Activated CD4-positive, alpha-beta T cell treated with anti-CD3 and anti-CD28 coated beads, Interleukin-2, amount 10 ng/mL, durations not matched to agents 24 days and 14 days (primary cell): ENCODE data around the gene DNAH3. TPM values are rescaled to one million over a fixed set of nuclear protein-coding genes. Genes with fewer than 3 reads are reported as not detected.

Experiments
- DNase-seq: peaks from one replicate; pipeline ENCODE4 v3.0.0; 2022
- H3K27ac Mint-ChIP-seq: one replicate; pipeline ENCODE4 v1.8.0; 2022; ENCODE audit warnings: mild to moderate bottlenecking, mixed read lengths
- H3K27me3 Mint-ChIP-seq: one replicate; pipeline ENCODE4 v1.8.0; 2022; ENCODE audit warnings: mixed read lengths
- H3K36me3 Mint-ChIP-seq: one replicate; pipeline ENCODE4 v1.8.0; 2022; ENCODE audit warnings: low read depth, mild to moderate bottlenecking, mixed read lengths
- H3K4me1 Mint-ChIP-seq: one replicate; pipeline ENCODE4 v1.8.0; 2021; ENCODE audit warnings: mixed read lengths
- H3K4me3 Mint-ChIP-seq: one replicate; pipeline ENCODE4 v1.8.0; 2022; ENCODE audit warnings: mild to moderate bottlenecking, moderate library complexity, mixed read lengths
- H3K9me3 Mint-ChIP-seq: one replicate; pipeline ENCODE4 v1.8.0; 2021; ENCODE audit warnings: mixed read lengths
- intact Hi-C: fragments of 100-400 bp; cut with micrococcal nuclease; formaldehyde crosslinking; loops from one replicate; pipeline ENCODE4 v1.15.1; 2023
- total RNA-seq: library from RNA; stranded (reverse); gene quantifications from 2 replicates; pipeline ENCODE4 v1.2.3, GENCODE V29; 2022

Gene DNAH3
- total RNA-seq, 1 donor from 2014 or later = not detected

GRCh38 chr16:20918486-20919239 lies 232.0 kb downstream of the DNAH3 start:
- Mint-ChIP-seq H3K4me1 (peaks cover 26% of the 10 kb centered on the region), H3K36me3 (peaks cover 36% of the 10 kb centered on the region), H3K9me3 (no peaks in the 10 kb centered on the region), H3K27ac (peak overlapping the region; percentile 22), H3K4me3 (no peak overlapping the region), H3K27me3 (no peaks in the 10 kb centered on the region)
- no peak for DNase-seq
- intact Hi-C loops = no loop called here

GRCh38 chr16:20916942-20917341 lies 233.7 kb downstream of the DNAH3 start:
- H3K4me3 Mint-ChIP-seq = no peak overlapping the region
- peaks cover 24% of the 10 kb centered on the region for H3K4me1 Mint-ChIP-seq
- H3K27me3 Mint-ChIP-seq = no peaks in the 10 kb centered on the region
- intact Hi-C loops = no loop called here
- peaks cover 34% of the 10 kb centered on the region for H3K36me3 Mint-ChIP-seq
- no peak overlapping the region for H3K27ac Mint-ChIP-seq
- no peaks in the 10 kb centered on the region for H3K9me3 Mint-ChIP-seq
- no peak for DNase-seq

DNA sequence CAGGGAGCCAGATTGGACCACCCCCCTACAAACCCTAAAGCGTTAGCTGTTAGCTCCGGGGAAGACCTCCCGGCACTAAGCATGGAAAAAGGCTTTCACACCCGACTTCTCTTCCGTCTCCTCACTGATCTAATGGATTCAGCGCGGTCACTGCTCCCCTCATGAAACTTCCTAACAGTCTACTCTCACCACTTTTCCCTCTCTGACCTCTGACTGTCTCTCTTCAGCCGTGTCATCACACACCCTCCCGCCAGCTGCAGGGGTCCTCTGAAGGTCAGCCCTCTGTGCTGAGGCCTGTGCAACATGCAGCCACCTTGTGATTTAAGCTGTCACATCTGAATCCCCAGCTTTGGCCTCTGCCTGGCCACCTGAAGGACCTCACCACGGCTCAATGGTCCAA lies 234.4 kb downstream of the DNAH3 start:
- H3K9me3 Mint-ChIP-seq = no peaks in the 10 kb centered on the region
- DNase-seq = no peak
- intact Hi-C loops = no loop called here
- H3K27ac Mint-ChIP-seq = no peak overlapping the region
- H3K4me3 Mint-ChIP-seq = no peak overlapping the region
- peaks cover 28% of the 10 kb centered on the region for H3K4me1 Mint-ChIP-seq
- H3K36me3 Mint-ChIP-seq = peaks cover 34% of the 10 kb centered on the region
- no peaks in the 10 kb centered on the region for H3K27me3 Mint-ChIP-seq

DNA sequence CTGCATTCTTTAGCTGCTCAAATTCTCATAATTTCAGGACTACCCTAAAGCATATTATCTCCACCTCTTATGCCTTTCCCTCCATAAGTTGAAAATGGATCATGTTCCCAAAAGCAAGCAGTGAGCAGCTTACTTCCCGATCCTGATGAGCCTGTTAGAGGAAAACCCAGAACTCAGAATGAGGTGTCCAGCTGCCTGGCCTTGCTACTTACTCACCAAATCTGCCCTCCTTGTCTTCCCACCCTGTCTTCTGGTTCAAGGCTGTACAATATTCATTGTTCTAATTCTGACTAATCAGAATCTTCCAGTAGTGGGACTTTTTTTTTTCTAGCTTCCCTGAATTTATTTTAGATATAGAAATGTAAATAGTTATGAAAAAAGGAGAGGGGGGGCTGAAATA lies 239.3 kb downstream of the DNAH3 start:
- H3K27me3 Mint-ChIP-seq = no peaks in the 10 kb centered on the region
- H3K27ac Mint-ChIP-seq = peak overlapping the region; percentile 87
- intact Hi-C loops = loop anchor here (1.0 to 5.0 kb wide), 3 partner anchors 11 to 39 kb away; partner anchors contain the start of genes DCUN1D3 and LYRM1
- H3K4me3 Mint-ChIP-seq = peak overlapping the region; percentile 62
- peaks cover 20% of the 10 kb centered on the region for H3K36me3 Mint-ChIP-seq
- no peak for DNase-seq
- H3K4me1 Mint-ChIP-seq = peaks cover 38% of the 10 kb centered on the region
- H3K9me3 Mint-ChIP-seq = no peaks in the 10 kb centered on the region

- Mint-ChIP-seq H3K4me3 (peak overlapping the region; percentile 62), H3K4me1 (peaks cover 42% of the 10 kb centered on the region), H3K9me3 (no peaks in the 10 kb centered on the region), H3K27me3 (no peaks in the 10 kb centered on the region), H3K36me3 (peaks cover 21% of the 10 kb centered on the region), H3K27ac (peak overlapping the region; percentile 87)
- intact Hi-C loops = loop anchor here (1.0 to 5.0 kb wide), 3 partner anchors 11 to 39 kb away; partner anchors contain the start of genes DCUN1D3 and LYRM1
- no peak for DNase-seq
These were observed 239.8 kb downstream of the DNAH3 start for GRCh38 chr16:20910781-20911321.

GRCh38 chr16:20906341-20907255 lies 244.0 kb downstream of the DNAH3 start:
- DNase-seq = no peak
- no peaks in the 10 kb centered on the region for H3K27me3 Mint-ChIP-seq
- peaks cover 41% of the 10 kb centered on the region for H3K36me3 Mint-ChIP-seq
- peaks cover 75% of the 10 kb centered on the region for H3K4me1 Mint-ChIP-seq
- no peak overlapping the region for H3K27ac Mint-ChIP-seq
- H3K9me3 Mint-ChIP-seq = no peaks in the 10 kb centered on the region
- intact Hi-C loops = no loop called here
- H3K4me3 Mint-ChIP-seq = no peak overlapping the region

GRCh38 chr16:20905576-20905975 lies 245.1 kb downstream of the DNAH3 start:
- no peak overlapping the region for H3K27ac Mint-ChIP-seq
- H3K4me1 Mint-ChIP-seq = peaks cover 71% of the 10 kb centered on the region
- intact Hi-C loops = no loop called here
- no peaks in the 10 kb centered on the region for H3K9me3 Mint-ChIP-seq
- no peaks in the 10 kb centered on the region for H3K27me3 Mint-ChIP-seq
- no peak overlapping the region for H3K4me3 Mint-ChIP-seq
- DNase-seq = no peak
- H3K36me3 Mint-ChIP-seq = peaks cover 50% of the 10 kb centered on the region

DNA sequence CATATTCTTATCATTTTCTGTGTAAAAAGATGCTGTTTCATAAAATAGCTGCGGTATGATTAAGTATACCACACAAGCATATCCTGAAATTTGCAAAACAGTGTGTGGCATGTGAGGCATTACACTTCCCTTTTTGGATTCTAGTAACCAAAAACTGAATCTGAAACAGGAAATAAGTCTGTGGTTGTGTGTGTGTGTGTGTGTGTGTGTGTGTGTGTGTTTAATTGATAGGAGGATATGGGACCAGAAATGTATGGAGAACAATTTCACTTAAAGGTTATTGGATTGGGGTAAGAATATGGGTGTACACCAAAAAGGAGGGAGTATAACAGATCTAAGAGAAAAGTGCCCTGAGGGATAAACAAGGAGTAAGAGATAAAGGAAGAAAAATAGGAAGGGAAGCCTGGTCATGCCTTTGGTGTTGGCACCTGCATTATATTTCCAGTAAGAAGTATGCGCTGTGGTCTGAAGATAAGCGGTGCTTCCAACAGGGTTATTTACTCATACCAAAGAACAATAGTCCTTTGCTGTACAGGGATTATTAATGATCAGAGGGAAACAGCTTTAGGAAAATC lies 246.1 kb downstream of the DNAH3 start:
- intact Hi-C loops = no loop called here
- Mint-ChIP-seq H3K9me3 (no peaks in the 10 kb centered on the region), H3K27ac (peak overlapping the region; percentile 4), H3K27me3 (no peaks in the 10 kb centered on the region), H3K36me3 (peaks cover 52% of the 10 kb centered on the region), H3K4me1 (peaks cover 66% of the 10 kb centered on the region), H3K4me3 (peak overlapping the region; percentile 14)
- DNase-seq = peak; percentile 81

GRCh38 chr16:20903899-20904506 lies 246.6 kb downstream of the DNAH3 start:
- intact Hi-C loops = no loop called here
- H3K27me3 Mint-ChIP-seq = no peaks in the 10 kb centered on the region
- H3K4me1 Mint-ChIP-seq = peaks cover 68% of the 10 kb centered on the region
- DNase-seq = no peak
- no peaks in the 10 kb centered on the region for H3K9me3 Mint-ChIP-seq
- peak overlapping the region; percentile 14 for H3K4me3 Mint-ChIP-seq
- peak overlapping the region; percentile 4 for H3K27ac Mint-ChIP-seq
- peaks cover 52% of the 10 kb centered on the region for H3K36me3 Mint-ChIP-seq

DNA sequence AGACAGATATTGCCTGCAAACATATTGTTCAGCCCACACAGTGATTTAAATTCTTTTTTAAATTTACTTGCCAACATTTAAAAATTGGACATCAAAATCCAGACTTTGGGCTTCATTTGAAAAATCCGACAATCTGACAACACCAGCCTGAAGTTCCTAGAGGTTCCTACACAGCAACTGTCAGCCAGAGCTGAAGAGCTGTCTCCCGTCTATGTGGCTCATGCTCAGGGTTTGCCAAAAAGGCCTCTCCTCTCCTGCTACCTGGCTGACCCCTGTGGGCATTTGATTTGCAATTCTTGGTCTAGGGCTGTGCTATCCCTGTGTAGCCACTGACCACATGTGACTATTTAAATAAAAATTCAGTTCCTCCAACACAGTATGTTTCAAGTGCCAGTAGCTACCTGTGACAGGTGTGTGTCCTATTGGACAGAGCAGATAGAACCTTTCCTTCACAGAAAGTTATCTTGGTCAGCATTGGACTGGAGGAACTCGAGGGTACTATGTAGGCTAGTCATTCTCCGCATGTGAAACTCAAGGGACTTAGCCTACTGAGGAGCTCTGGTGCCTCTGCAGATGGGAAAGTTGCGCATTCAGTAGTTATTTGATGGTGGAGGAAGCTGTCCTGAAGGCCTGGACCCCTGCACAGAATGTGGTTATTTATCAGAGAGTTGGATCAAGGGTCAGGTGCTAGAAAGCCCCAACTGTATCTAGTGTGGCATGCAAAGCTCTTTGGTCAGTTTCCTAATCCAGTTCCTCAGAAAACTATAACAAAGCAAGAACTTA lies 247.3 kb downstream of the DNAH3 start:
- H3K4me1 Mint-ChIP-seq = peaks cover 73% of the 10 kb centered on the region
- H3K4me3 Mint-ChIP-seq = peak overlapping the region; percentile 14
- H3K9me3 Mint-ChIP-seq = no peaks in the 10 kb centered on the region
- intact Hi-C loops = no loop called here
- no peak for DNase-seq
- peaks cover 52% of the 10 kb centered on the region for H3K36me3 Mint-ChIP-seq
- H3K27ac Mint-ChIP-seq = peak overlapping the region; percentile 46
- H3K27me3 Mint-ChIP-seq = no peaks in the 10 kb centered on the region

- no peaks in the 10 kb centered on the region for H3K9me3 Mint-ChIP-seq
- H3K4me3 Mint-ChIP-seq = peak overlapping the region; percentile 89
- H3K27me3 Mint-ChIP-seq = no peaks in the 10 kb centered on the region
- intact Hi-C loops = no loop called here
- H3K4me1 Mint-ChIP-seq = peaks cover 76% of the 10 kb centered on the region
- peaks cover 51% of the 10 kb centered on the region for H3K36me3 Mint-ChIP-seq
- DNase-seq = no peak
- H3K27ac Mint-ChIP-seq = peak overlapping the region; percentile 96
These were observed 248.2 kb downstream of the DNAH3 start for GRCh38 chr16:20902426-20902825.

- Mint-ChIP-seq H3K36me3 (peaks cover 56% of the 10 kb centered on the region), H3K4me1 (peaks cover 79% of the 10 kb centered on the region), H3K27ac (peak overlapping the region; percentile 96), H3K9me3 (no peaks in the 10 kb centered on the region), H3K4me3 (peak overlapping the region; percentile 89), H3K27me3 (no peaks in the 10 kb centered on the region)
- DNase-seq = peak; percentile 76
- intact Hi-C loops = loop anchor here (2.0 kb wide), 4 partner anchors 17 to 161 kb away; partner anchors contain the start of genes ERI2, REXO5 and THUMPD1
These were observed 249.1 kb downstream of the DNAH3 start for GRCh38 chr16:20901436-20902112.
